ENCODE data around the gene SGMS1.

DNA sequence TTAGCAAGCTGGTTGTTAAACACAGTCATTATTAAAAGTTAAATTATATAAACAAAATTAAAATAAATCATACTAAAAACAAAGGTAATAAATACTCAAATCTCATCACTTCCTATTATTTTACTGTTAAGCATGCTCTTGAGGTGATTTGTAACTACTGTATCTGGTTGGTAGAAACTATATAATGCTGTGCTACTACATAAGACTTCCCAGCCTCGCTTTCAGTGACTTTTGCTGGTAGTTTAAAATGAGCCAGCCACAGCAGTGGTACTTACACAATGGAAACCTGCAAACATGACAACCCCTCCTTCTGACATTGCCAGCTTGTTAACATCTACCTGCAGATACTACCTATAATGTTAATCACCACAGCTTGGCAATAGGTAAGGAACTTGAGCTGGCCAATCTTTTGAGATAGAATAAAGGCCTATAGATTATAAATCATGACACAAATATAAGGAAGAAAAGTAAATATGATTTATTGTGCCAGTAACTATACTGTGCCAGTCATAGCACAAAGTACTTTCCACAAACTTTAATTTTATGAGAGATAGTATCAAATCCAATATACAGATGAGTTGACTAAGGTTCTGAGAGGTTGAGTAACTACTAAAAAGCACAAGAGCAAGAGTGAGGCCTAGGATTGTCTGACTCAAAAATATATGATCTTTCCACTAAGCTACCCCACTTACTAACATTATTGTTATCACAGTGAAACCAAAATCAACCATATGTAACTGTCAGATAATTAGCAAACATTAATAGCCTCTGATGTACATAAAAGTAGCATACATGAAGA is 191.3 kb downstream of the SGMS1 start:
- TF ChIP-seq CTCF (IDR thresholded peaks at IDR 0.05) (no peak), EP300 (IDR thresholded peaks at IDR 0.05) (no peak), POLR2AphosphoS5 (IDR thresholded peaks at IDR 0.05) (no peak)
